Activated CD4-positive, alpha-beta T cell treated with anti-CD3 and anti-CD28 coated beads, Interleukin-2, amount 50 U/mL, for 24 hours (primary cell): ENCODE results near the gene SCO2.

Experiments used
- DNase-seq, 2 donors: peaks; one replicate each; pipeline ENCODE4 v3.0.0-alpha.2; 2020; ENCODE audit warnings: low read depth in 1 of 2, low spot score in 1 of 2

SCO2 gene

DNA sequence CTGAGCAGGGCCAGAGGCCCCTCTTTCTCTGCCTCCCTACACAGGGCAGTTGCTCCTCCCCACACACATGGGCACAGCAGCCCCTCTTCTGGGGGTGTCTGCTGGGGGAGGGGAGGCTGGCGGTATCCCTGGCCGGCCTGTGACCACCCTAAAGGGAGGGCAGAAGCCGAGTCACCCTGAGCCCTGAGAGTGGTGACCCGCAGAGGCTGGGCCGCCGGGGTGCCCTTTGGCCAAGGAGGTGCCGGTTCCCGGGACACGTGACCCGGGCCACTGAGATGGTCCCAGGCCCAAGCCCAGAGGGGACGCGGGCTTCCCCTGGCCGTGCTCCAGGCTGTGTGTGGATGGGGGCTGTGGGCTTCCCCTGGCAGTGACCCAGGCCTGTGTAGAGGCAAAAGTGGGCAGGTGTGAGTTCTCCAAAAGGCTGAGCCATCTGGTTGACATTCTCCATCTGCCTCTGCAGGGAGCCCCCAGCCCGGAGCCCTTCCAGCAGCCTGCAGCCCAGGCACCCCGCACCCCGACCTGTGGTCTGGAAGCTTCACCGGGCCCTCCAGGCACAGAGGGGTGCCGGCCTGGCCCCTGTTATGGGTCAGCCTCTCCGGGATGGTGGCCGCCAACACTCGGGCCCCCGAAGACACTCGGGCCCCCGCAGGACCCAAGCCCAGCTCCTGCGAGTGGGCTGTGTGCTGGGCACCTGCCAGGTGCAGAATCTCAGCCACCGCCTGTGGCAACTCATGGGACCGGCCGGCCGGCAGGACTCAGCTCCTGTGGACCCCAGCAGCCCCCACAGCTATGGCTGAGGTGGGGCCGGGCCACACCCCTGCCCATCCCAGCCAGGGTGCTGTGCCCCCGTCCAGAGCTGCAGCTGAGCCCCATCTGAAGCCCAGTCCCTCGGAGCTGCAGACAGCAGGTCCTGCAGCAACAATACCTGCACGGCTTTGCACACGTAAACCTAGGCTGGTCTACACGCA lies 43.0 kb downstream of the SCO2 start:
- DNase-seq, result no peak

DNA sequence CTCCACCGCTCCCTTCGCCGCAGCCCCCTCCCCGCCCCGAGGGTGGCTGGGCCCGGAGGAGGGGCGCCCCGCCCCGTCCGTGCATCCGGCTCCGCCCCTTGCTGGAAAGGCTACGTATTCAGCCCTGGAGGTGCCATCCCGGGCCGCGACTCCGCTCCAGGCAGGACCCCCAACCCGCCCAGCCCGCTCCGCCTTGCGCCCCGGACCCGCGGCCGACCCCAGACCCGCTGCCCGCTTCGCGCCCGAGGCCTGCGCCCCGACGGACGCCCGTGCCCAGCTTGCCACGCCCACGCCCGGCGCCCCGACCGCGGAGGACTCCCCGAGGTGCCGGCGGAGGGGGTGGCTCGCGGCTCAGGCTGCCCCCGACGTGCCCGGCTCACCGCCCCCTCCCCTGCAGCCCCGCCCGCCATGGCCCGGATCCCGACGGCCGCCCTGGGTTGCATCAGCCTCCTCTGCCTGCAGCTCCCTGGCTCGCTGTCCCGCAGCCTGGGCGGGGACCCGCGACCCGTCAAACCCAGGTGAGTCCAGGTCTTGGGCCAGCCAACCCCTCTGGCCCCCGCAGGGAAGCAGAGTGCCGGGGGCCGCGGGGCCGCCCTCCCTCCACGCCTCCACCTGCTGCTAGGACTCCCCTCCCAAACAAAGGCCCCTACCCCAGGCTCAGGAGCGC lies 43.8 kb downstream of the SCO2 start, which contains the start of gene ADM2:
Gene ADM2 (plus strand): TSS at position 104 of the 667 bp plus-strand sequence. CDS start 305 bp downstream, at position 409.
- peak in 1 of 2 donors; percentile 30 for DNase-seq

DNA sequence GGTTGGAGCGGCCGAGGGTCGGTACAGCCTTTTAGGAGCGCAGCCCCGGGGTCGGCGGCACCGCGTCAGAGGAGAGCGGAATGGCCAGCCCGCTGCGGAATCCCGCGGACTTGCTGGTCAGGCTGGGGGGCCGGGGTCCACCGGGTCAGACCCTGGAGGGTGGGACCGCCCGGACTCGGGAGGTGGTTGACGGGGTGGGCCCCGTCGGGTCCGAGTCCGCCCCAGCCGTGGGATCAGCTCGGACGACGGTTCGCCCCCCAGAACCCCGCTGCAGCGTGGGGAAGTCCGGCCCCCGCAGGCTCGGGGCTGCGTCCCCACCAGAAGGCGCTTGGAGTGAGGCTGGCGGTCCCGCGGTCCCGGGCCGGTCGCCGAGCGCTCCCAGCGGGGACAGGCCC lies 44.4 kb downstream of the SCO2 start:
- DNase-seq, result no peak

DNA sequence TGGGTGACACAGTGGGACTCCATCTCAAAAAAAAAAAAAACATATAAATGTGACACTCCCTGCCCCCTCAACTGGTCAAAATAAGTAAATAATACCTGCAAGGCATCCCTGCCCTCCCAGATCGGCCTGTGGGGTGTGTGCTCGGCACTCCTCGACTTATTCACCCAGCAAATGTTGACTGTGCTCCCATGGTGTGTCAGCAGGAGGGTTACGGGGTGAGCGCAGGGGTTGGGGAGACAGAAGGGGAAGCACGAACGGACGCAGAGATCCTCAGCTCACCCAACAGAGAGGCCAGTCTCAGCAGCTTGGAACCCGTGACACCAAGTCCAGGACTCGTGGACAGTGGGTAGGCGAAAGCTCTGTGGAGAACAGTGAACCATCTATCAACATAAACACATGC lies 45.7 kb downstream of the SCO2 start:
- no peak for DNase-seq

DNA sequence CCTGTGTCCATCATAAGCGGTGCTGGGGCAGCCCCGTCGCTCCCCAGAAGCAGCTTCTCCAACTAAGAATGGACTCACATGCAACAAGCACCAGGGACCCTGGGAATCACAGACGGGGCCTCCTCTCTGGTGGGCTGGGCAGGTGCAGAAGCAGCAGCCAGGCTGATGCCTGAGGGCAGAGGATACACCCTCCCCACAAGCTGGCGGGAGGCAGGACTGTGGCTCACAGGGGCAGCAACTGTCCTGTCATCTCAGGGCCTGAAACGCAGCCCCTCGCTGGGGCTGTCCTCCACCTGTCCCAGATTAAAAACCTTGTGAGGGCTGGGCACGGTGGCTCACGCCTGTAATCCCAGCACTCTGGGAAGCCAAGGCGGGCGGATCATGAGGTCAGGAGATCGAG lies 47.5 kb downstream of the SCO2 start:
- DNase-seq, result no peak

DNA sequence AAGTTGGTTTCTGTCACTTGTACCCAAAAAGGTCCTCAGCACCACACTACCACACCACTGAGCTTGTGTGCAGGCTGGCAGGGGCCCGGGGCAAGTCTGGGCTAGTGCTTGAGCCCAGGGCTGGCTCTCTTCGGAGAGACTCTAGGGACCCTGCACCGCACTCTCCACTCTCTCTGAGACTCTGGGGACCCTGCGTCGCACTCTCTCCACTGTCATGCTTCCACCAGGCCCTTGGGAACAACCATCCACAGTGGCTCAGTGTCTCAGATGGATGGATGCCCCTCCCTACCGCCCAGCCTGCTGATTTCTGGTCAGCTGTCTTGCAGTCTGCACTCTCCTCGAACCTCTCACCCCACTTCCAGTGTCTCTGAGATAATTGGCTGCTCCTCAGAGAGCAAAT lies 48.5 kb downstream of the SCO2 start:
- no peak for DNase-seq

DNA sequence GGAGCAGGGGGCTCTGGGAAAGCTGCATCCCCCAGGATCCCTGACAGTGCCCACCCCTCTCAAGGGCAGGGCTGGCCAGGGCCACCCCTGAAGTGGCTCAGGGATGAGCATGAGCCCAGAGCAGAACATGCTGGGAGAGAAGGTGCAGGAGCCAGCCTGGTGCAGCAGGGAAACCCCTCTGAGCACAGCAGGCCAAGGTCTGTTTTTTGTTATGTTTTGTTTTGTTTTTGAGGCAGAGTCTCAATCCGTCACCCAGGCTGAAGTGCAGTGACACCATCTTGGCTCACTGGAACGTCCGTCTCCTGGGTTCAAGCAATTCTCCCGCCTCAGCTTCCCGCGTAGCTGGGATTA lies 49.8 kb downstream of the SCO2 start:
- no peak for DNase-seq

DNA sequence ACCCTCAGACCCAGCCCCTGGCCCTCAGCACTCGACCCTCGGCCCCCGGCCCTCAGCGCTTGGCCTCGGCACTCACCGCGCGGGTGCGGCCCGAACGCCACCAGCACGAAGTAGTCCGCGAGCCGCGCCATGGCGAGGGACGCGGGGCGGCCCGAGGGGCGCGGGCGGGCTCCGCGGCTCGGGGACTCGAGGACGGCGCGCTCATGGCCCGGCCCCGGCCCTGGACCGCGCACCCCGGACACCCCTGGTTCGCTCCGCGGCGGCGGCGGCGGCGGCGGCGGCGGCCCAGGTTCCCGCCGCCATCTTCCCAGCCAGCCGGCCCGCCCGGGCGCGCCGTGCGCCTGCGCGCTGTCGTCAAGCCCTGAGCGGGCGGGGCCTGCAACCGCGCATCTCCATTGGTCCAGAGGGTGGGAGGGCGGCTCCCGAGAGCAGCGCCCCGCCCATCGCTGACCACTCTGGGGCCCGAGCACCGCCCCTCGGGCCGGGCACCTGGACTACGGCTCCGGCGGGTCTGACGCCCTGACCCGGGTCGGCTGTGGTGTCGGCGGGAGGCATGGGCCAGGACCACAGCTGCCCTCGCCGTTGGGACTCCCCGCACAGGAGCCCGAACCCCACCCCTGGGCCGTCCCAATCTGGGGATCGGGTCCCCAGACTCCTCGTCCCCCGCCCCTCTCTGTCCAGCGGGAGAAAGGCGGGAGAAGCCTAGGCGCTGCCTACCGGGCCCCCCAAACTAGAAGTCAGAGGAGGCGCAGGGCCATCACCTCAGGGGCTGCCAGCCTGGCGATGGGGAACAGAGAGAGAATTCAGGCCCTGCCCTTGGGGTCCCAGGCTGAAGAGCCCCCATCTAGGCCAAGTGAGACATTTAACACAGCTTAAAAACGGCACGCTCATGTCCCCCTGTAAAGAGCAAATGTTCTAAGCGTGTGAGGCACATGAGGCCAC lies 50.4 kb downstream of the SCO2 start, which contains the start of gene SBF1:
Gene SBF1 (minus strand): TSS at position 326 of the 942 bp plus-strand sequence. CDS start 195 bp downstream, at position 131.
- peak; percentile 76 to 79 for DNase-seq

DNA sequence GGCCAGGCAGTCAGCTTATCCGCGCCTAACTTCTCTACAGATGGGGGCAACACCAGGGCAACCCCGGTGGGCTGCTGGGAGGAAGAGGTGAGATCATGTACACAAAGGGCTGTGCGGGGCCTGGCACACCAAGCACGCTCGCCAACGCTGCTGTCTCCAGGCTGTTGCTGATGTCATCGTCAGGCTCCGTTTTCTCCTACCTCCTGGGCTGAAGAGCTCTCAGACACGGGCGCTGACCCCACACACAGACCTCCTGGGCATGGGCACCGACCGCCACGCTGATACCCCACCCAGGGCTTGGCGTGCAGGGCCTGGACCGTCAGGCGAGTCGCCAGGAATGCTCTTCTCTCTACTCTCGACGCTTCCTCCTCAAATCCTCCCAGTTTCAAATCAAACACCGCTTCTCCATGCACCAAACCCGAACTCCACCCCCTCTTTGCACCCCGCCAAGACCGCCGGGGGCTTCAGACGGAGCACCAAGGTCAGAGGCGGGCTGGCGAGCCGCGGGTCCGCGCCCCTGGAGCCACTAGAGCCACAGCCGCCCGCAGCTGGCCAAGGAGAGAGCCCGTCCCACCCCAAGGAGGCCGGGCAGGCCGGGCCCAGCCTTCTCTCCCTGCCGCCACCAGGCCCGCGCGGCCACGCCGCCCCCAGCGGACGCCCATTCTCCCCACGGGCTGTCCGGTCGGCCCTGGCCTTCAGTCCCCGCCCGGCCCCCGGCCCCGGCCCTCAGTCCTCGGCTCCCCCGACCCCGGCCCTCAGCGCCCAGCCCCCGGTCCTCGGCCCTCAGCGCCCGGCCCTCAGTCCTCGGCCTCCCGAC lies 51.3 kb downstream of the SCO2 start:
- DNase-seq, result no peak
